Mucosa of descending colon (tissue), 3 donors: Measurements from ENCODE around the gene TM4SF1. TPM values are rescaled to one million over a fixed set of nuclear protein-coding genes. Genes with fewer than 3 reads are reported as not detected.

Experiments
- ATAC-seq: fragments of 200-7000 bp; cut with Tn5 transposase; one replicate; pipeline ENCODE4 v1.9.1; 2020; ENCODE audit warnings: mild to moderate bottlenecking, moderate library complexity
- DNase-seq, 3 donors: peaks; one replicate each; pipeline ENCODE4 v3.0.0-alpha.2; 2020
- H3K36me3 ChIP-seq: fragments of 200-600 bp; one replicate; pipeline ENCODE4 v1.8.0; 2021; ENCODE audit warnings: low read depth, mild to moderate bottlenecking
- H3K4me1 ChIP-seq: fragments of 200-600 bp; one replicate; pipeline ENCODE4 v1.8.0; 2021; ENCODE audit warnings: low read depth, mild to moderate bottlenecking
- H3K4me3 ChIP-seq: fragments of 200-600 bp; one replicate; pipeline ENCODE4 v1.8.0; 2021; ENCODE audit warnings: mild to moderate bottlenecking
- H3K9me3 ChIP-seq: fragments of 200-600 bp; one replicate; pipeline ENCODE4 v1.8.0; 2021; ENCODE audit warnings: mild to moderate bottlenecking
- CTCF ChIP-seq: fragments of 200-600 bp; IDR thresholded peaks from one replicate; pipeline ENCODE4 v1.8.0; 2022; ENCODE audit warnings: antibody characterized with exemption, mild to moderate bottlenecking
- intact Hi-C, 2 donors: fragments of 100-400 bp; cut with DNase I in 1 of 2; cut with micrococcal nuclease in 1 of 2; formaldehyde crosslinking; loops; one replicate each; pipeline versions ENCODE4 v1.11.0 to v1.11.1; 2022; cut with DNase I, micrococcal nuclease
- total RNA-seq, 3 donors: library from RNA; stranded (reverse); fragmentation: NEBNext Ultra II Directional in 2 of 3; extraction: Animal tissue kit (Norgen Biotek cat#: 25700) in 2 of 3; gene quantifications; one replicate each; pipeline versions ENCODE4 v1.2.1 to v1.2.4, GENCODE V29; 2021 to 2023
- donor health status: DM: no; HTN: no; CAD: no; lungs with moderate emphysema.
- donor health status: DM: no; HTN: no; CAD: no.
- donor health status: DM: no; HTN: yes; CAD: no.

TM4SF1 gene
- total RNA-seq, 3 donors from 2014 or later, result 22.7 to 87.8 (median 24.9) TPM

GRCh38 chr3:149409351-149409750 lies 31.9 kb upstream of the TM4SF1 start:
- intact Hi-C loops, result loop anchor here in 1 of 2 donors (10.0 kb wide), 1 partner anchor 65 kb away; the partner anchor contains the start of gene TM4SF4
- DNase-seq, result no peak
- ATAC-seq, result no peak
- no peaks in the 10 kb centered on the region for H3K9me3 ChIP-seq
- H3K4me1 ChIP-seq, result no peaks in the 10 kb centered on the region
- H3K4me3 ChIP-seq, result no peak overlapping the region
- H3K36me3 ChIP-seq, result no peaks in the 10 kb centered on the region
- TF ChIP-seq CTCF, result no peak

- no peak for TF ChIP-seq CTCF
- Histone ChIP-seq H3K4me1 (no peaks in the 10 kb centered on the region), H3K4me3 (no peak overlapping the region), H3K9me3 (no peaks in the 10 kb centered on the region), H3K36me3 (no peaks in the 10 kb centered on the region)
- intact Hi-C loops, result loop anchor here in 1 of 2 donors (10.0 kb wide), 1 partner anchor 67 kb away; the partner anchor contains the start of gene TM4SF4
- ATAC-seq (no peak), DNase-seq (no peak)
Measured at GRCh38 chr3:149407898-149408297, 30.4 kb upstream of the TM4SF1 start.

- Histone ChIP-seq H3K4me3 (no peak overlapping the region), H3K9me3 (no peaks in the 10 kb centered on the region), H3K4me1 (no peaks in the 10 kb centered on the region), H3K36me3 (no peaks in the 10 kb centered on the region)
- ATAC-seq (no peak), DNase-seq (no peak)
- intact Hi-C loops, result loop anchor here in 1 of 2 donors (10.0 kb wide), 1 partner anchor 69 kb away; the partner anchor contains the start of gene TM4SF4
- TF ChIP-seq CTCF, result no peak
Measured at GRCh38 chr3:149406244-149406752, 28.8 kb upstream of the TM4SF1 start.

GRCh38 chr3:149403443-149403842 lies 26.0 kb upstream of the TM4SF1 start:
- TF ChIP-seq CTCF, result no peak
- intact Hi-C loops, result loop anchor here in 1 of 2 donors (10.0 kb wide), 1 partner anchor 71 kb away; the partner anchor contains the start of gene TM4SF4
- Histone ChIP-seq H3K9me3 (no peaks in the 10 kb centered on the region), H3K36me3 (no peaks in the 10 kb centered on the region), H3K4me3 (no peak overlapping the region), H3K4me1 (no peaks in the 10 kb centered on the region)
- ATAC-seq, result no peak
- no peak for DNase-seq

- intact Hi-C loops, result loop anchor here in 1 of 2 donors (10.0 kb wide), 1 partner anchor 72 kb away; the partner anchor contains the start of gene TM4SF4
- Histone ChIP-seq H3K36me3 (no peaks in the 10 kb centered on the region), H3K9me3 (no peaks in the 10 kb centered on the region), H3K4me1 (no peaks in the 10 kb centered on the region), H3K4me3 (no peak overlapping the region)
- DNase-seq (no peak), ATAC-seq (no peak)
- TF ChIP-seq CTCF, result no peak
Measured at GRCh38 chr3:149402481-149402880, 25.0 kb upstream of the TM4SF1 start.
